Limb (tissue), 2 donors: ENCODE measurements around the gene TCERG1L.

Experiments used
- DNase-seq, 2 donors: peaks; one replicate each; pipeline ENCODE4 v3.0.0-alpha.2; 2016; ENCODE audit errors: extremely low spot score in 2 of 2

Gene TCERG1L

DNA sequence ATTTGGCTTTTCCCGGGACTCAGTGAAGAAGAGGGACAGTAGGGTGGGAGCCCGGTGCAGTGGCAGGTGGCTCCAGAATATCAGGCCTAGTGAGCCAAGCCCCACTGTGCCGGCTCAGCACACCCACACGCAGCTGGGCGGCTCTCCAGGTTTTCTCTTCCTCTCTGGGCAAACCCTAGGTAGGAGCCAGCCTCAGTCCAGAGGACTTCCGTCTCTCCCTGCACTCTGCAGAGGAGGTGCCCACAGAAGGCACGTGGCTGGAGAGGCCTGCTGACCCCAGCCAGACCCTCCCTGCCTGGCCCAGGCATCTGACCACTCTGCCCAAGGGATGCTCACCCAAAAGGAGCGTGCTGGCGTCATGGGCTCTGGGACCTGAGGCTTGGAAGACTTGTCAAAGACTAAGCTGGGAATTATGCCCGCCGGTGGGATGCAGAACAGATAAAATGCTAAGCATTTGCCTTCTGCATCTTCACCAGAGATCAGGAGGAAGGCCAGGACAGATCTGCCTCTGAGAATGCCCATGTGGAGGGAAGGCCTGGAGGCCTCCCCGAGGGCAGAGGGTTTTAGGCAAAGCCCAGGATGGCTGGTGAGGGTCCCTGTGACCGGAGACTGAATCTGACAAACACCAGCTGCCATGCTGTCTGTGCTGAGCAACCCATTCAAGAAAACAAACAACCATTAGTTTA lies 40.2 kb downstream of the TCERG1L start:
- no peak for DNase-seq

DNA sequence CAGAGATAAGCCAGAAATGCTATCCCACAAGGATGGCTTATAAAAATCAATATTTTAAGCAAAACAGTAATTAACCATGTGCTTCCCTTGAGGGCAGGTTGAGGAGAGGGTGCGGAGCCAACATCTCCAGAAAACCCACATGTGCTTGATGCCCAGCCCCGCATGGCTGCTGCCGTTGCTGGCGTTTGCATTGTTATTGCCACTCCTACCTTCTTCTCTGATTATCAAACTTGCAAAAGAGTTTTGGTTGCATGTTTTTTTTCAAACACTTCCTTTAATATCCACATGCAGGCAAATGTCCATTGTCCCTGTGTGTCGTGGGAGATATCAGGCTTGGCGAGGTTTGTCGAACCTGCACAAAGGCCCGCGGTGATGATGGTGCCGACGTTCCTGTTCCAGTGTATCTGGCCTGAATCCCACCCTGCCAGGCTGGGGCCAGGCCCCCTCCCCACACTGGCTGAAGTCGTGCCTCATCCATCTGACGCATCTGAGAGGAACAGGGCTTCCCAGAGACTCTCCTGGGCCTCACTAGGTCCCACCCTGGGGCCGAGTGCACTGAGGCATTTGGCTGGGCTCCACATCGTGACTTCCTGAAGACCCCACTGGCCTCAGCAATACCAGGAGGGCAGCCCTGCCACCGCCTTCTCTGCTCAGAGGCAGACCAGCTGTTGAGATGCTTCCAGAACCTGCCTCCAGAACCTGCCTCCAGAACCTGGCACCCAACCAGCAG lies 40.9 kb downstream of the TCERG1L start:
- no peak for DNase-seq

- no peak for DNase-seq
These were observed 41.6 kb downstream of the TCERG1L start for GRCh38 chr10:131269776-131270460.

DNA sequence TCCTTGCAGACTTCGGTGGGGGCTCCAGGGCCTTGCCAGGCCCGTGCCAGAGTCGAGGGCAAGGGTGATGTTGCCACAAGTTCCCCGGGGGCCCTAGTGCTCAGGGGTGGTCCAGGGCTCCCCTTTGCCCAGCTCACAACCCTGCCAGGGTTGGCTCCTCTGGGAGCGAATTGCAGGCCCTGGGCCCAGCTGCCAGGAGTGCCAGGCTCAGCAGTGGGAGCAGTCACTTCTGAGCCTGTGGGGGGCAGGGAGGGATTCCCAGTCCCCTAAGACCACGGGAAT lies 43.8 kb downstream of the TCERG1L start:
- DNase-seq, result no peak

GRCh38 chr10:131266936-131267813 lies 44.3 kb downstream of the TCERG1L start:
- DNase-seq, result no peak

DNA sequence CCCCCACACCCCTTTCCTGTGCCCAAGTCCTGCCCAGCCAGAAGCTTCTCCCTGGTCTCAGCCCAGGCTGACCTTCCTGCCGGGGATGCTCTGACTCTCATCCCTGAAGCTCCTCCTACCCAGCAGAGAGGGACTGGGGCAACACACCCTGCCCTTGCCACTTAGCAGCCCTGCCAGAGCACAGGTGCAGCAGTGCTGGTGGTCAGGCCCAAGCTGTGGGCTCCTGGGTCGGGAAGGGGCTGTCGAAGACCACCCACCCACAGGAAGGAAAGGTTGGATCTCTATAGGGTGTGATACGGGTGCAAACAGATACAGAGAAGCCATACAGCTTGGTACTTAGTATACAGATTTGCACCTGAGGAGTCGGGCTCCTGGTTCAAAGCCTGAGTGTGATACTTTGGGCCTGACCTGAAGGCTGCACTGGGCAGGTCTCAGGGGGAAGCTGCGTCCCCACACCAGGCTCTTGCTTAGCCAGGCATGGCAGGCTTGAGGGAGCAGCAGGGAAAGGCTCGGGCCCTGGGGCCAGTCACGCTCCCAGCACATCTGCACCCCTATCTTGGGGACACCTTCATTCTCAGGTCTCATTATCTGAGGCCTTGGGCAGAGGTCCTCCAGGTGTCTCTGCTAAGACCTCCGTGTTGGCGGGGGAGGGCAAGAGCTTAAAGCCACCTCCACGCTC lies 47.3 kb downstream of the TCERG1L start:
- DNase-seq, result no peak

DNA sequence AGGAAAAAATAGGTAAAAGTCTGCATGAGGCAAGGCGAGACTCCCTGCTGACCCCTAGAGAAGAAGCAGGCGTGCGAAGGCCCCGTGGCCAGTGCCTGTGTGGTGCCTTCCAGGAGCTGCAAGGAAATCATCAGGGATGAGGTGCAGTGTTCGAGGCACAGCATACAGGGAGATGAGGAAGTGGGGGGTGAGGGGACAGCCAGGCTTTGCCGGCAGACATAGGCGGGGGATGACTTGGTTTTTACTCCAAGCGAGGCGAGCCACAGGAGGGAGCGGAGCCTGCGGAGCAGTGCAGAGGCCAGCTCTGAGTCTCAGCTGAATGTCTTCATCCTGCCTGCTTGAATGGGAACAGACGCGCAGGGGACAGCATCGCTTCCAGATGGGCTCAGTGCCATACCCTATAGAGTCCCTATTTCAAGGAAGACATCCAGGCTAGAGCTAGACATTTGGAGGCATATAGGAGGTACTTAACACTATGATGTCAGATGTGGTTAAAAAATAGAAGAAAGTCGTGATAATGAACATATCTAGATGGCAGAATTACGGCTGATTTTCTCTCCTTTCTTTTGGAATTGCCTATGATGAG lies 49.5 kb downstream of the TCERG1L start:
- DNase-seq, result no peak

- DNase-seq, result no peak
These were observed 50.9 kb downstream of the TCERG1L start for GRCh38 chr10:131260452-131261211.

- DNase-seq, result no peak
These were observed 51.5 kb downstream of the TCERG1L start for GRCh38 chr10:131260031-131260430.

GRCh38 chr10:131259535-131259934 lies 52.0 kb downstream of the TCERG1L start:
- no peak for DNase-seq

GRCh38 chr10:131258256-131258655 lies 53.3 kb downstream of the TCERG1L start:
- DNase-seq, result no peak

DNA sequence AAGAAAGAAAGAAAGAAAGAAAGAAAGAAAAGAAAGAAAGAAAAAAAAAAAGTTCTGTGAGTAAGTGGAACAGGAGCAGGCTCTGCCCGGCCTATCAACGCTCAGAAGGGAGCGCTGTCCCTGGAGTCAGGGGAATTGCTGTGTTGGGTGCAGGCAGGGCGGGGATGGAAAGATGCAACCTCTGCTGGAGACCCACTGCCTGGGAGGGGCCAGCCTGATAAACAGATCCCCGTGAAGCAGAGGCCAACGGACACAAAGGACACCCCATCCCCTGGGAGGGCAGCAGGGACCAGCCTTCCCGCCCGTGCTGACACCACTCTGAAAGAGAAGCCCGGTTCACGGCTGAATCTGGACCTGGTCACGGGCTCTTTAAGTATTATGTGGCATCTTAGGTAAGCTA lies 54.5 kb downstream of the TCERG1L start:
- no peak for DNase-seq

DNA sequence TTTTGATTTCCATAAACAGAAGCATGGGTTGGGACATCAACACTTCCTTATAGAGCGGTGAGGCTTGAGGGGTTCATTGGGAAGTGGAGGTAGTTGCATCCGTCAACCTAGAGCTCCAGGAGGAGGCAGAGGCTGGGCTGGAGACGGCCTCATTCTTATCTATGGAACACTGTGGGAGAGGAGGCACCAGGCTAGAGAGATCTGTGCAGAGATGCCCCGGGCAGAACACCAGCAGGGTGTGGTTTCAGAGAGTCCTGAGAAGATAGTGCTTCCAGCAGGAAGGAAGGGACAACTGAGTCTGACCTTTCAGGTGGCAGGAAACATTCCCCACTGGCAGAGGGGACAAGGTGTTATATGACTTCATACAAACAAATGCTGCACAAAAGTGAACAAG lies 56.7 kb downstream of the TCERG1L start:
- no peak for DNase-seq

DNA sequence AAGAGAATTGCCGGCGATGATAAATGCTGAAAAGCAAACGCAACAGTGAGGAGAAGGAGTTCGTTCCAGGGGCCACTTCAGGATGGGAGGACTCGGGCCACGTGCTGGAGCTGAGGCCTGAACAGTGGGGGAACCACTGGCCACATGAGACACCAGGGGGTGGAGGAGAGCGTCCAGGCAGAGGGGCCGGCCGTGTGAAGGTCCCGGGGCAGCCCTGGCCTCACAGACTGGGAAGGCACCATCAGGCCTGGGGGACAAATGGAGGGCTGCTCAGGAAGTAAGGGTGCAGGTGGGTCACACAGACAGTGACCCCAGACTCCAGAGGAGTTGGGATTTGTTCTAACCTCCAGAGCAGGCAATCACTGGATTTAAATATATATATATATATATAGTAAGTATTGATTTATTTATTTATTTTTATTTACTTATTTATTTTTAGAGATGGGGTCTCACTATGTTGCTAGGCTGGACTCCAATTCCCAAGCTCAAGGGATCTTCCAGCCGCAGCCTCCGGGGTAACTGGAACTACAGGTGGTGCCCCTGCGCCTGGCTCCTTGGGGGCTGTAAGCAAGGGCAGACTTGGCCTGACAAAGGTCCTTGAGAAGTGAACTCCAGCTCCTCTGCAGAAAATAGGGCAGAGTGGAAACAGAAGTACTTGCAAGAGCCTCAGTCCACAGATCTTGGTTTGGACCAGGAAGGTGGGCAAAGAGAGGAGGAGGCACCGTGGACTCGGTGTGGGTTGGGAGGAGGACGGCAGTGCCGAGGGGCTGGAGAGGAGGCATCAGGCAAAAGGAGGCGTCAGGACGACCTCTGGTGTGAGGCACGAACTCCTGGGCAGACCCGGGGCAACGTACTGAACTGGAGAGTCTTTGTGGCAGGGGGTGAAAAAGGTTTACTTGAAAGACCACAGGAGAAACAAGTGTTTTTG lies 57.3 kb downstream of the TCERG1L start:
- DNase-seq, result no peak

DNA sequence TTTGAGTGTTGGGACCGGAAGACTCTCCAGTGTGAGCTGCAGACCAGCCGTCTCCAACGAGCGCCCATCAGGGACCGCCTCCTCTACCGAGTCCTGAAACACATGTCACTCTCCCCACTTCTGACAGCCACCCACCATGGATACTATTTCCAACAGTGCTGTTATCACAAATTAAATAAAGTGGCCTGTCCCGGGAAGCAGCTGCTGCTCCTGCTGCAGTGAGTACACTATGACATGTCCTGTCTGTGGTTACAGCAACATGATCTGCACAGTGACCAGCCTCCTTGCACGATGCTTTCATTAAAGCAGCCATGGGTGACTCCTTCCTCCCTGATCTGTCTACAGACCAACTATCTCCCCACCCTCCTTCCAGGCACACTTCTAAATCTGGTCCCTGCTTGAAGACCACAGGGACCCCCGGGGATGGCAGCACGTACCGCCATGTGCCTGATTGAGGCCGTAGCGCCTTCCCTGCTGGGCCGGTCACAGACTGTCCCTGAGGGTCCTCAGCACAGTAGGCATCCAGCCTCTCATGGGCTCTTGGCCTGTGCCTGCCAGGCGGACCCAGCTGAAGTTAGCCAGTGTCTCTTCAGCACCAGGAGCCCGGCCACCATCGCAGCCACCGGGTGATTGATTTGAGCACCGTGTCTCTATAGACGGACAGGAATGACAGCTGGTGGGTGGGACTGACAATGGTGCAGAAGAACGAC lies 58.8 kb downstream of the TCERG1L start:
- no peak for DNase-seq

- DNase-seq, result no peak
These were observed 60.4 kb downstream of the TCERG1L start for GRCh38 chr10:131251146-131251541.

DNA sequence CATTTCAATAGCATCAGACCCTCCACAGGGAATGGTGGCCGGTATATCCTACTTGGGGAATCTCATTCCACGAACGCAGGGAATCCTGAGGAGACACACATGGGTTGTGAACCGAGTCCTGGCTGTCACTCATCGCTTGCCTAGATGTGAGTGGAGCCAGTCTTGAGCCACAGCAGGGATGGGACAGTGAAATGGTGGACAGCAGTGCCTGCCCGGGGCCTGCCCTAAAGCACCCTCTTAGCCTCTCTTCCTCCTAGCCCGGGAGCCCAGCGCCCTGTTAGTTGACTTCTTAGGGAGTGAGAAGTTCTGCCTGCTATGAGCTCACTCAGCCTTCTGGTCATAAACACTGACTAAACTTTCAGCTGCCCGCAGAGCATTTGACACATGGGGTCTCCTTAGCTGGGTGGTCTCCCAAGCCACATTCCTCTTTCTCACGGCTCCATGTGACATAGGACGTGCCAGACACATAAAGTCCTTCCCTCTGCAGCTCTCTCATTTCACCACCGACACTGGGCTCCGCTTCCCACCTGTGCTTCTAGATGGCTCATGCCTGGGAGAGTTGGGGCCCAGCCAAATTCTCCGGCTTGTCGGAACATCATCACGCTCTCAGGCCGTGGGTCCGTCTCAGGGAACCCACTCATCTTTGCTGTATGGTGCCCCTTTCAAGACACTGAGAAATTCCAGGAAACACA lies 60.9 kb downstream of the TCERG1L start:
- DNase-seq, result no peak

DNA sequence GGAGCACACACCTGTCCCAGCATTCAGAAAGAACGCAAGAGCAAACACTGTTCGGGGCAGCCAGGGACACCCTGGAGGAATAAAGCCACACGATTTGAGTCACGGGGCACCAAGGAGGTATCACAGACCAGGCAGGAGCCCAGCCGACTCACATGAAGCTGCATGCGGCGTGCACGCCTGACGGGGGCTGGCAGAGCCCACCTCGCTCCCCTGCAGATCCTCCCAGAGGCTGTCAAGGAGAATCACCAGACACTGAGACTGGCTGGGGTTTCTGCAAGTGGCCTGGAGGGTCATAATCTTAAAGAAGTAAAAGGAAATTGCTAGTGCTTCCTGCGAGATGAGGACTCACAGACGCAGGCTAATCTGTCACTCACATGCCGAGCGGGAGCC lies 61.6 kb downstream of the TCERG1L start:
- no peak for DNase-seq
